ENCODE results near the gene SLC25A13. TPM values are rescaled to one million over a fixed set of nuclear protein-coding genes. Genes with fewer than 3 reads are reported as not detected.

Gene SLC25A13
- total RNA-seq, 1 experiment from 2014 or later = 71.7 TPM

DNA sequence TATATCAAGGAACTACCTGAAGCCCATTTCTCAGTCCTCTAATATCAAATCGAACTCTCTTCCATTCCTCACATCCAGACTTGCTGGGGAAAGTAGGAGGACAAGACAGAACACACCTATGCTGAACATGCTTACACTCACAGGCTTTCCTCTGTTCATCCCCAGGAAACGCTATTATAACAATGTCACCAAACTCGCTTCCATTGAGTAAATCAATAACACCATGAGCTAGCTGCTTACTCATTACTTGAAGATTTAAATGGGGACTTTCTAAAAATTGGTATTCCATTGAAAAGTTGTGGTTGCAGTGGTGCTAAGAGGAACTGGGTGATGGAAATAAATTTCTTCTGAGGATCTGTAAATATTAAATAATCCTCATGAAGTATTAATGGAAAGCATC, 88.8 kb downstream of the SLC25A13 start:
- H3K4me1 ChIP-seq (ENCODE audit: insufficient read depth, low read length) = no peaks in the 10 kb centered on the region

More for the DNA sequence above, 88.8 kb downstream of the SLC25A13 start:
- Histone ChIP-seq H2AK5ac (ENCODE audit: insufficient read length, low read length) (no peak overlapping the region), H3K4me2 (ENCODE audit: insufficient read depth, insufficient read length, low read length) (no peak overlapping the region), H3K27me3 (ENCODE audit: insufficient read depth, low read length) (no peaks in the 10 kb centered on the region), H2BK120ac (ENCODE audit: low read depth, low read length, poor library complexity, severe bottlenecking) (no peak overlapping the region), H3K79me1 (ENCODE audit: insufficient read depth, low read depth, low read length, poor library complexity, severe bottlenecking) (no peaks in the 10 kb centered on the region), H3K9ac (ENCODE audit: extremely low read depth, insufficient read length, low read length) (no peak overlapping the region), H3K23ac (ENCODE audit: insufficient read length, low read depth, low read length) (no peak overlapping the region), H2BK15ac (ENCODE audit: low read depth, low read length) (no peak overlapping the region), H4K8ac (replicated peaks; ENCODE audit: insufficient read length, low read depth, low read length) (no peak overlapping the region), H3K79me2 (ENCODE audit: insufficient read depth, low read length) (no peaks in the 10 kb centered on the region), H3K23me2 (ENCODE audit: insufficient read length, low read depth, low read length, poor library complexity, severe bottlenecking) (no peaks in the 10 kb centered on the region), H3K4ac (ENCODE audit: low read depth, low read length) (no peak overlapping the region), H3K56ac (ENCODE audit: insufficient read length, low read depth, low read length) (no peak overlapping the region), H4K5ac (ENCODE audit: insufficient read length, low read depth, low read length) (no peak overlapping the region), H2AFZ (ENCODE audit: low read length) (no peak overlapping the region), H3T11ph (ENCODE audit: low read length) (no peak overlapping the region), H3K14ac (ENCODE audit: insufficient read depth, low read length) (no peak overlapping the region), H3K9me3 (ENCODE audit: control insufficient read depth, low read depth, low read length) (no peaks in the 10 kb centered on the region), H3K18ac (ENCODE audit: insufficient read length, low read depth, low read length) (no peak overlapping the region), H2BK5ac (ENCODE audit: insufficient read length, low read length) (no peak overlapping the region), H2BK20ac (ENCODE audit: low read depth, low read length, poor library complexity, severe bottlenecking) (no peak overlapping the region), H3K27ac (ENCODE audit: insufficient read length, low read depth, low read length) (no peak overlapping the region), H4K91ac (ENCODE audit: insufficient read length, low read depth, low read length) (no peak overlapping the region), H4K20me1 (ENCODE audit: control insufficient read depth, insufficient read depth, insufficient read length) (no peaks in the 10 kb centered on the region), H2BK12ac (ENCODE audit: insufficient read length, low read depth, low read length) (no peak overlapping the region)
- Mint-ChIP-seq H3K9me3 (peaks cover 3 to 8% of the 10 kb centered on the region in 2 experiments; a peak in 3 of 5 replicates), H3K36me3 (ENCODE audit: insufficient read depth in 1 of 3, low read depth in 3 of 3) (peaks cover 27 to 43% (median 40%) of the 10 kb centered on the region in 3 experiments), H3K4me3 (no peak overlapping the region), H3K27me3 (ENCODE audit: low read depth) (no peaks in the 10 kb centered on the region), H3K4me1 (peaks cover 0 to 2% of the 10 kb centered on the region in 2 experiments; a peak in 1 of 4 replicates), H3K27ac (no peak overlapping the region)
- no CpG with 5 or more reads among the region's 3 CpGs for WGBS (ENCODE audit: extremely low coverage, insufficient read length, low lambda C conversion rate)
- TF ChIP-seq CTCF (conservative IDR thresholded peaks at IDR 0.05) = no peak
- DNase-seq = no peak

All from H9 (cell line).